GM12878 (cell line): ENCODE results near the gene TTC17. TPM values are rescaled to one million over a fixed set of nuclear protein-coding genes. Genes with fewer than 3 reads are reported as not detected.

Experiments used
- ATAC-seq: fragments of 200-7000 bp; cut with Tn5 transposase; 3 replicates; pipeline ENCODE4 v1.9.1; 2020; ENCODE audit warnings: mild to moderate bottlenecking, moderate library complexity
- BruUV-seq: library from RNA; stranded (reverse); fragments of 400-500 nt; replicated peaks from 2 replicates; lab custom pipeline; 2021; lab: Mats Ljungman, UMichigan
- CTCF ChIA-PET: fragments of 300-600 bp; sonication (Branson Sonifier 250); formaldehyde crosslinking; extraction: SDS; loops from one replicate; lab custom pipeline; 2021; ENCODE audit warnings: inconsistent platforms; lab: Yijun Ruan, JAX
- POLR2A ChIA-PET: fragments of 350-600 bp; formaldehyde crosslinking; extraction: SDS; loops from one replicate; lab custom pipeline; 2021; ENCODE audit warnings: inconsistent platforms; lab: Charles Lee
- RAD21 ChIA-PET: fragments of 300-600 bp; sonication (Branson Sonifier 250); formaldehyde crosslinking; loops from one replicate; lab custom pipeline; 2023; ENCODE audit warnings: antibody characterized with exemption; ENCODE audit not compliant: unreplicated experiment; lab: Charles Lee
- SMC1A ChIA-PET: fragments of 300-600 bp; sonication (Branson Sonifier 250); formaldehyde crosslinking; loops from one replicate; lab custom pipeline; 2023; ENCODE audit not compliant: unreplicated experiment, uncharacterized antibody; lab: Charles Lee
- DNase-seq: peaks from one replicate; pipeline ENCODE4 v3.0.0-alpha.2; 2011; ENCODE audit warnings: low read depth, low spot score
- FAIRE-seq: peaks from 3 replicates; lab custom pipeline; 2011; peaks lifted over from hg19 to GRCh38; lab: Jason Lieb, UNC
- H2AFZ ChIP-seq: 2 replicates; pipeline ENCODE4 v1.6.0; 2011; ENCODE audit warnings: low read depth, low read length, control low read depth; ENCODE audit not compliant: control insufficient read depth
- H3K27ac ChIP-seq: 2 replicates; pipeline ENCODE4 v1.5.1; 2011; ENCODE audit warnings: control low read depth; ENCODE audit not compliant: control insufficient read depth, insufficient read depth
- H3K27me3 ChIP-seq, 2 experiments: replicated peaks in 1 of 2; 2 replicates each; pipeline versions ENCODE4 v1.6.0 to v1.6.1; 2011; ENCODE audit warnings: low read length in 1 of 2; ENCODE audit not compliant: control insufficient read depth in 2 of 2, insufficient read depth in 2 of 2
- H3K36me3 ChIP-seq, 2 experiments: 2 replicates each; pipeline ENCODE4 v1.5.1; 2011; ENCODE audit warnings: low read length in 1 of 2; ENCODE audit not compliant: control insufficient read depth in 2 of 2, insufficient read depth in 2 of 2
- H3K4me1 ChIP-seq: 2 replicates; pipeline ENCODE4 v1.6.1; 2011; ENCODE audit warnings: mild to moderate bottlenecking, low read length, moderate library complexity, mixed read lengths; ENCODE audit not compliant: control insufficient read depth, insufficient read depth
- H3K4me2 ChIP-seq: 2 replicates; pipeline ENCODE4 v1.6.0; 2011; ENCODE audit warnings: control low read depth; ENCODE audit not compliant: control insufficient read depth, insufficient read depth
- H3K4me3 ChIP-seq: fragments of 200-600 bp; sonication (generic); 2 replicates; pipeline ENCODE4 v1.5.1; 2016
- H3K79me2 ChIP-seq: 2 replicates; pipeline ENCODE4 v1.6.0; 2011; ENCODE audit warnings: low read length; ENCODE audit not compliant: control insufficient read depth, insufficient read depth
- H3K9ac ChIP-seq: 2 replicates; pipeline ENCODE4 v1.8.0; 2011; ENCODE audit warnings: low read length, control low read depth, mixed read lengths; ENCODE audit not compliant: control insufficient read depth, insufficient read depth
- H3K9me3 ChIP-seq: replicated peaks from 3 replicates; pipeline ENCODE4 v1.5.1; 2011; ENCODE audit warnings: mild to moderate bottlenecking, low read length; ENCODE audit not compliant: control insufficient read depth, insufficient read depth
- H4K20me1 ChIP-seq: 2 replicates; pipeline ENCODE4 v1.6.0; 2011; ENCODE audit not compliant: control insufficient read depth, insufficient read depth
- BHLHE40 ChIP-seq, 2 experiments: fragments of 450-650 bp in 1 of 2; IDR thresholded peaks; 2 replicates each; pipeline ENCODE4 v1.6.1; 2011 to 2017; ENCODE audit warnings: low read depth in 2 of 2, borderline replicate concordance in 1 of 2, improper control_type of control experiment in 1 of 2, low read length in 1 of 2, mild to moderate bottlenecking in 1 of 2
- MTA2 ChIP-seq: fragments of 450-650 bp; IDR thresholded peaks from 2 replicates; pipeline ENCODE4 v1.6.1; 2016; ENCODE audit warnings: low read depth, mild to moderate bottlenecking, moderate library complexity
- PKNOX1 ChIP-seq: fragments of 450-650 bp; IDR thresholded peaks from 2 replicates; pipeline ENCODE4 v1.6.1; 2016; ENCODE audit warnings: mild to moderate bottlenecking
- SPI1 ChIP-seq: IDR thresholded peaks from 2 replicates; pipeline ENCODE4 v1.6.1; 2011; ENCODE audit warnings: low read depth, mild to moderate bottlenecking, low read length, moderate library complexity, borderline replicate concordance; ENCODE audit not compliant: insufficient read depth
- TCF3 ChIP-seq: IDR thresholded peaks from 2 replicates; pipeline ENCODE4 v1.6.1; 2012; ENCODE audit warnings: low read depth, mild to moderate bottlenecking, low read length, borderline replicate concordance; ENCODE audit not compliant: insufficient read depth
- WGBS: methylation state at CpG from one replicate; pipeline ENCODE4 v1.1.6; 2016; ENCODE audit warnings: low lambda C conversion rate; ENCODE audit not compliant: insufficient replicate concordance, insufficient coverage; ENCODE audit errors: missing lambda C conversion rate; 5-methylcytosine and 5-hydroxymethylcytosine counted together
- in situ Hi-C: fragments of 300-500 bp; cut with MboI; formaldehyde crosslinking; loops from 9 replicates; pipeline ENCODE4 v1.14.3; 2018; ENCODE audit warnings: mixed read lengths
- intact Hi-C: fragments of 100-400 bp; cut with micrococcal nuclease; formaldehyde crosslinking; loops from one replicate; pipeline ENCODE4 v1.14.2; 2022; ENCODE audit not compliant: unreplicated experiment
- polyA plus RNA-seq, 11 experiments: library from polyadenylated mRNA; depleted of rRNA in 4 of 11; unstranded in 6 of 11; stranded (reverse) in 5 of 11; fragments of >200 nt; fragmentation: Nextera tagmentation in 4 of 11; fragmentation: Illumina TruSeq in 1 of 11; extraction: Ambion mirVana in 4 of 11; extraction: Trizol in 1 of 11; gene quantifications; 1 replicate in 1 of 11; 2 replicates in 10 of 11; pipeline versions ENCODE4 v1.2.1 to v1.2.3, GENCODE V29; 2011 to 2016; ENCODE audit warnings: inconsistent platforms in 2 of 11, missing spikeins in 2 of 11, low read depth in 1 of 11
- total RNA-seq, 4 experiments: library from RNA; depleted of rRNA in 3 of 4; stranded (reverse); fragments of >200 nt in 3 of 4; fragmentation: Illumina TruSeq in 1 of 4; extraction: Trizol in 1 of 4; gene quantifications; 2 replicates each; pipeline versions ENCODE4 v1.2.1 to v1.2.3, GENCODE V29; 2013 to 2021

TTC17 gene
- total and polyA plus RNA-seq, 10 of the 15 experiments (the other 5 are each of a cell fraction or from before 2014, with no cell fraction given): 15.9 to 116 (median 41.5) TPM

GRCh38 chr11:43508511-43508918 lies 149.8 kb downstream of the TTC17 start:
- no peak overlapping the region for H3K4me3 ChIP-seq
- intact Hi-C loops: no loop called here
- in situ Hi-C loops: no loop called here
- no peaks in the 10 kb centered on the region for H3K4me1 ChIP-seq
- DNase-seq: no peak
- no peak for FAIRE-seq
- H4K20me1 ChIP-seq: no peaks in the 10 kb centered on the region
- no peak overlapping the region for H3K4me2 ChIP-seq
- H3K36me3 ChIP-seq: no peaks in the 10 kb centered on the region
- POLR2A ChIA-PET: no interaction called here
- no peak overlapping the region for H3K27ac ChIP-seq
- CTCF ChIA-PET: no interaction called here
- RAD21 ChIA-PET: no interaction called here
- H3K27me3 ChIP-seq: no peaks in the 10 kb centered on the region; a peak in 1 of 4 replicates
- no peaks in the 10 kb centered on the region for H3K79me2 ChIP-seq
- H3K9me3 ChIP-seq: no peaks in the 10 kb centered on the region; the same call in 2 of the 3 replicates
- no peak overlapping the region for H3K9ac ChIP-seq
- TF ChIP-seq MTA2 (peak; percentile 69), SPI1 (peak; percentile 30; the same call in 1 of the 2 replicates), TCF3 (no peak), PKNOX1 (peak; percentile 42; the same call in 1 of the 2 replicates)
- SMC1A ChIA-PET: no interaction called here
- H2AFZ ChIP-seq: no peak overlapping the region
- 0 out of 3 replicates have a peak, but pooled peaks have one; percentile 26 for ATAC-seq
- 10% methylated on average over 3 of the region's 3 CpGs for WGBS
- BruUV-seq: no TSS peak

GRCh38 chr11:43511959-43512358 lies 153.2 kb downstream of the TTC17 start:
- RAD21 ChIA-PET: no interaction called here
- intact Hi-C loops: no loop called here

More at GRCh38 chr11:43511959-43512358, 153.2 kb downstream of the TTC17 start:
- Histone ChIP-seq H2AFZ (no peak overlapping the region), H4K20me1 (no peaks in the 10 kb centered on the region), H3K4me3 (no peak overlapping the region), H3K9me3 (no peaks in the 10 kb centered on the region; the same call in 2 of the 3 replicates), H3K9ac (no peak overlapping the region), H3K36me3 (no peaks in the 10 kb centered on the region), H3K4me2 (no peak overlapping the region), H3K27ac (no peak overlapping the region), H3K79me2 (no peaks in the 10 kb centered on the region), H3K27me3 (no peaks in the 10 kb centered on the region; a peak in 1 of 4 replicates), H3K4me1 (no peaks in the 10 kb centered on the region)
- CTCF ChIA-PET: interaction anchor here (0.7 to 2.0 kb wide), 2 partner anchors 281 to 340 kb away, joined by 3 to 6 read pairs; no protein-coding TSS in a partner anchor
- in situ Hi-C loops: no loop called here
- FAIRE-seq (no peak), ATAC-seq (no peak), DNase-seq (no peak)
- POLR2A ChIA-PET: no interaction called here
- no TSS peak for BruUV-seq
- TF ChIP-seq BHLHE40 (IDR thresholded peaks at IDR 0.05; ENCODE audit: borderline replicate concordance in 1 of 2, low read depth in 2 of 2, low read length in 1 of 2): no peak
- SMC1A ChIA-PET: interaction anchor here (1.1 kb wide), 1 partner anchor 14 kb away, joined by 3 read pairs; no protein-coding TSS in a partner anchor
- 44% methylated on average over 6 of the region's 6 CpGs for WGBS
